ENCODE data around the gene L3MBTL4. TPM values are rescaled to one million over a fixed set of nuclear protein-coding genes. Genes with fewer than 3 reads are reported as not detected.

Gene L3MBTL4
- total RNA-seq, 1 experiment from 2014 or later = 2.1 TPM

DNA sequence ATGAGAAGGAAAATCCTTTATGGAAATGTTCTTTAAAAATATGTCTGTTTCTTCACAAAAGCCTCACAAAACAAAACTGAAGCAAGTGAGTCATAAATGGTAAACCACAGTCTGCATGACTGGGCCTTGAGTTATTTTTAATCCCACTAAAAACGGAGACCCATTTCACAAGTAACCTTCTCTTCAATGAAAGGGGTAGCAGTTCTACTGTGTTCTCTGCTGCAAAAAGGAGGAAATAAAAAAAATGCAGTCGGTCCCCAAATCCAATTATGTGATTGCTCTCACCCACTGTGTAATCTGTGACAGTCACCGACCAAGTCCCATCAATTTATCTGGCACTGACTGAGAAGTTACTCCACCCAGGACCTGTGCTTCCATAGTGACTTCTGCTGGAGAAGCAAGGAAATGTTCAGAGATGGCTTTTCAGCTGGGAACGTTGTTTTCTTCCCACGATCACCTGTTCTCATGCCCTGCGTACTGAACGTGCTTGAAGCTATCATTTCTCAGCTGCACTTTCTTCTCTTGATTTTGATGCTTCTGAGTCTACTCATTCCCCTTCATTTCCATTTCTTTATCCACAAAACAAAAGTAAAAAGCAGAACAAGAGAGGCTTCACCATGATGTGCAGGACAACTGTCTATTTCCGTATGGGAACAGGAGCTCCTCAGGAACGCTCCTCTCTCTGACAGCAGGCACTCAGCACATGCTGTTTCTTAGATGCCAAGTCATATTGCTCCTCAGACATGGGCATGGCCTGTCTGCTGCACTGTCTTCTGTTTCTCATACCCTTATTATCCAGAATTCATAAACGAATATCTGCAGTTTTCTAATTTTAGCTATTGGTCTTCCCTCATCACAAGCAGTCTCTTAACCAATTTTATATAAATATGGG, 439.4 kb downstream of the L3MBTL4 start:
- no TSS peak for BruUV-seq (replicated peaks)
- no peak overlapping the region for H3K4me3 Mint-ChIP-seq (ENCODE audit: low read depth, unreplicated experiment)
- no peak overlapping the region for H3K27ac Mint-ChIP-seq (ENCODE audit: unreplicated experiment)
- CTCF ChIA-PET = no interaction called here
- TF ChIP-seq, protein P1, sequence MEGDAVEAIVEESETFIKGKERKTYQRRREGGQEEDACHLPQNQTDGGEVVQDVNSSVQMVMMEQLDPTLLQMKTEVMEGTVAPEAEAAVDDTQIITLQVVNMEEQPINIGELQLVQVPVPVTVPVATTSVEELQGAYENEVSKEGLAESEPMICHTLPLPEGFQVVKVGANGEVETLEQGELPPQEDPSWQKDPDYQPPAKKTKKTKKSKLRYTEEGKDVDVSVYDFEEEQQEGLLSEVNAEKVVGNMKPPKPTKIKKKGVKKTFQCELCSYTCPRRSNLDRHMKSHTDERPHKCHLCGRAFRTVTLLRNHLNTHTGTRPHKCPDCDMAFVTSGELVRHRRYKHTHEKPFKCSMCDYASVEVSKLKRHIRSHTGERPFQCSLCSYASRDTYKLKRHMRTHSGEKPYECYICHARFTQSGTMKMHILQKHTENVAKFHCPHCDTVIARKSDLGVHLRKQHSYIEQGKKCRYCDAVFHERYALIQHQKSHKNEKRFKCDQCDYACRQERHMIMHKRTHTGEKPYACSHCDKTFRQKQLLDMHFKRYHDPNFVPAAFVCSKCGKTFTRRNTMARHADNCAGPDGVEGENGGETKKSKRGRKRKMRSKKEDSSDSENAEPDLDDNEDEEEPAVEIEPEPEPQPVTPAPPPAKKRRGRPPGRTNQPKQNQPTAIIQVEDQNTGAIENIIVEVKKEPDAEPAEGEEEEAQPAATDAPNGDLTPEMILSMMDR (IDR thresholded peaks at IDR 0.05; ENCODE audit: unreplicated experiment) = no peak
- no peaks in the 10 kb centered on the region for H3K4me1 Mint-ChIP-seq (ENCODE audit: low read depth, unreplicated experiment)
- H3K9me3 Mint-ChIP-seq (ENCODE audit: low read depth, unreplicated experiment) = peaks cover 2% of the 10 kb centered on the region
- intact Hi-C loops (cut with micrococcal nuclease; ENCODE audit: unreplicated experiment) = no loop called here
- no peaks in the 10 kb centered on the region for H3K36me3 Mint-ChIP-seq (ENCODE audit: insufficient read depth, unreplicated experiment)
- DNase-seq = no peak
- H3K27me3 Mint-ChIP-seq (ENCODE audit: unreplicated experiment) = peaks cover 21% of the 10 kb centered on the region

DNA sequence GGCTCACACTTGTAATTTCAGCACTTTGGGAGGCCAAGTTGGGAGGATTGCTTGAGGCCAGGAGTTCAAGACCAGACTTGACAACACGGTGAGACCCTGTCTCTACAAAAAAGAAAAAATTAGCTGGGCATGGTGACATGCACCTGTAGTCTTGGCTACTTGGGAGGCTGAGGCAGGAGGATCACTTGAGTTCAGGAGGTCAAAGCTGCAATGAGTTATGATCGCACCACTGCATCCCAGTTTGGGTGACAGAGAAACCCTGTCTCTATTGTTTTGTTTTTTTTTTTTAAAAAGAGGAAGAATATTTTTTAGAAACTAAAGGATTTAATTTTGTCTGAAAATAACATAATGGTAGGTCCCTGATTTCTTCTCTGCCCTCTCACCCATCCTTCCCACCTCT, 440.0 kb downstream of the L3MBTL4 start:
- H3K4me1 Mint-ChIP-seq (ENCODE audit: low read depth, unreplicated experiment) = no peaks in the 10 kb centered on the region
- no peaks in the 10 kb centered on the region for H3K36me3 Mint-ChIP-seq (ENCODE audit: insufficient read depth, unreplicated experiment)
- intact Hi-C loops (cut with micrococcal nuclease; ENCODE audit: unreplicated experiment) = no loop called here
- peaks cover 2% of the 10 kb centered on the region for H3K9me3 Mint-ChIP-seq (ENCODE audit: low read depth, unreplicated experiment)
- DNase-seq = no peak
- H3K4me3 Mint-ChIP-seq (ENCODE audit: low read depth, unreplicated experiment) = no peak overlapping the region
- no TSS peak for BruUV-seq (replicated peaks)
- TF ChIP-seq, protein P1 (IDR thresholded peaks at IDR 0.05; ENCODE audit: unreplicated experiment) = no peak
- CTCF ChIA-PET = no interaction called here
- H3K27me3 Mint-ChIP-seq (ENCODE audit: unreplicated experiment) = peaks cover 21% of the 10 kb centered on the region
- H3K27ac Mint-ChIP-seq (ENCODE audit: unreplicated experiment) = no peak overlapping the region

DNA sequence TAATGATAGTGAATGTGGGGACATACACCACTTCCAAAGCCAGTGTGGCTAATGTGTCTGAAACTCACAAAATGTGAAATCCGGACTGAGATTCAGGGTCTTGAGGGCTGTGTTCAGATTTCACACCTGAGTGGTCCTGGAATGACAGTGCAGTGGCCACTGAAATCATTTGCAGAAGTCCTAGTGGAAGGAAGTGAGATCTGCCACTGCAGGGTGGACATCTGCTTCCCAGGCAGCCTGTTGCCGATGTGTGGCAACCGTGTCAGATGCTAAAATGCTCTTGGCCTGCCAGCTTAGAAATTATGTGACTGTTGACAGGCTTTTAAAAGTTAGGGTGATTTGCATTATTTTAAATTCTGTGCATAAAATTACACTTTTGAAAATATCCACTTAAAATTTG, 441.6 kb downstream of the L3MBTL4 start:
- no peak for DNase-seq
- CTCF ChIA-PET = no interaction called here
- Mint-ChIP-seq H3K36me3 (ENCODE audit: insufficient read depth, unreplicated experiment) (no peaks in the 10 kb centered on the region), H3K4me1 (ENCODE audit: low read depth, unreplicated experiment) (no peaks in the 10 kb centered on the region), H3K9me3 (ENCODE audit: low read depth, unreplicated experiment) (peaks cover 2% of the 10 kb centered on the region), H3K27me3 (ENCODE audit: unreplicated experiment) (peaks cover 21% of the 10 kb centered on the region), H3K27ac (ENCODE audit: unreplicated experiment) (no peak overlapping the region), H3K4me3 (ENCODE audit: low read depth, unreplicated experiment) (no peak overlapping the region)
- intact Hi-C loops (cut with micrococcal nuclease; ENCODE audit: unreplicated experiment) = no loop called here
- TF ChIP-seq, protein P1 (IDR thresholded peaks at IDR 0.05; ENCODE audit: unreplicated experiment) = no peak
- no TSS peak for BruUV-seq (replicated peaks)

DNA sequence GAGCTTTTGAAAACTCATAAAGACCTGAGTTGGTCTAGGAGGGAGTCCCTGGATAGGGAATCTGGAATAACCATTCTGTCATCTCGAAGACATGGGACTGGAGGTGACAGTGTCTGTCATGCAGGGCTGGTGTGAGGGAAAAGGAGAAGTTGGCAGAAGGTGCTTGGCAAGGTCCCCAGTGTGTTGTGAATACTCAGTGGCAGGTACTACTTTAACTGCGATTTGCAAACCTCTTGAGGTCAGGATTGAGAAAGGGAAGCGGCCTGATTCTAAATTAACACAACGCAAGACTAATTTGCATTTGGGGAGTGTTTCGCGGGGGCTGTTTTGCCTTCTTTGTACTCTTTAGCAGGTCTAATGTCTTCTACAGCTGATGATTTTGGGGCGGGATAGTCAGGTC, 442.4 kb downstream of the L3MBTL4 start:
- Mint-ChIP-seq H3K27ac (ENCODE audit: unreplicated experiment) (no peak overlapping the region), H3K36me3 (ENCODE audit: insufficient read depth, unreplicated experiment) (no peaks in the 10 kb centered on the region), H3K27me3 (ENCODE audit: unreplicated experiment) (peaks cover 17% of the 10 kb centered on the region), H3K4me3 (ENCODE audit: low read depth, unreplicated experiment) (no peak overlapping the region), H3K4me1 (ENCODE audit: low read depth, unreplicated experiment) (no peaks in the 10 kb centered on the region), H3K9me3 (ENCODE audit: low read depth, unreplicated experiment) (peaks cover 2% of the 10 kb centered on the region)
- BruUV-seq (replicated peaks) = no TSS peak
- TF ChIP-seq, protein P1 (IDR thresholded peaks at IDR 0.05; ENCODE audit: unreplicated experiment) = no peak
- no peak for DNase-seq
- CTCF ChIA-PET = no interaction called here
- intact Hi-C loops (cut with micrococcal nuclease; ENCODE audit: unreplicated experiment) = no loop called here

All from Calu3 (cell line).